NCI-H2171 (cell line): ENCODE results near the gene NTN1.
"Not testable (repeated sequence)": the region's sequence is repeated elsewhere in the genome, so short reads cannot be mapped to it uniquely, and the experiment has no call there.

Source experiments
- DNase-seq: peaks from one replicate; lab custom pipeline; 2025; lab: John Stamatoyannopoulos, UW

NTN1 gene

DNA sequence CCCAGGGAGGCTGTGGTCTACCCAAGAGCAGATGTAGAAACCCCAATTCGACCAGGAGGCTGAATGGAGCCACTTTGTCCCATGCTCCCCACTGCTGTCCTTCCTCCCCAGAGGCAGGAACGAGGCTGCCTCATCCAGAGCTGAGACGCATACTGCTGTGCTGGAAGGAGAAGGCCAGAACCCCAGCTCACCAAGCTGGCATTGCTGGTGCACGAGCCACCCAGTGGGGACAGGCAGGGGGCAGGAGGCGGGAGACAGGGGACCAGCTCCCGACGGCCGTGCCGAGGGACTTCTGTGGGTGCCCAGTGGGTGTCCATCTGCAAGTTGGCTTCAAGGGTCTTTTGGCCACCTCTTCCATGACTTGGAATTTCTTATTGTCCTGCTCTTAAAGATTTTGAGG lies 66.6 kb downstream of the NTN1 start:
- no peak for DNase-seq

DNA sequence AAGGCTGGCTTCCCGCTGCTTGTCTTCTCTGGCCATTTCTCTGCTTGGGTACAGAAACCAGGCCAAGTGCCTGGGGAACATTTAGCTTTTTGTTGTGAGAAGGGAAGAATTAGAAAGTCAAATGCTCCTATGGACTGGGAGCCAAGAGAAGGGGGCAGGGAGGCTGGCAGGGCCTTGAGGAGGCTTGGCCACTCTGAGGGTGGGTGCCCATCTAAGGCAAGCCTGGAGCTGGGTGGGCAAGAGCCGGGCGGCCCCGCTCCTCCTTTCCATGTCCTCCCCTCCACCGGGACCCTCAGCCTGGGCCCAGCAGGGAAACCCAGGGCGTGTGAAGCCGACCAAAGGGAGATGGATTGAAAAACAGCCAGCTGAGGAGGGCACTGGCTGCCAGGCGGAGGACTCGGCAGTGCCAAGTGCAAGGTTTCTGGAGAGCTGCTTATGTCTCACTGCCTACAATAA lies 69.4 kb downstream of the NTN1 start:
- no peak for DNase-seq

DNA sequence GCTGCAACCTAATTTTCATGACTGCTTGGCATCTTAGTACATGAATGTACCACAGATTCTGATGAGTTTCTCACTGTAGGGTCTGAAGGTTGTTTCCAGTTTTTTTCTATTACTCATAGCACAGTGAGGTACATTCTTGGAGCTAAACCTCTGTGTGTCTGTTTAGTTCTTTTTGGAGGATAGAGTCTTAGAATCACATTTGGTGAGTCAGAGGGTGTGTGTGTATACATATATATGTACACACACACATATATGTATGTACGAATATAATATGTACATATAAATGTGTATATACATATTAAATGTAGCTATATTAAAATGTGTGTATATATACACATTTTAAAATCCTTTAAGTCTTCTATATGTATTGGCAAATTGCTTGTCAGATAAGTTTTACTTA lies 72.9 kb downstream of the NTN1 start:
- DNase-seq: no peak

DNA sequence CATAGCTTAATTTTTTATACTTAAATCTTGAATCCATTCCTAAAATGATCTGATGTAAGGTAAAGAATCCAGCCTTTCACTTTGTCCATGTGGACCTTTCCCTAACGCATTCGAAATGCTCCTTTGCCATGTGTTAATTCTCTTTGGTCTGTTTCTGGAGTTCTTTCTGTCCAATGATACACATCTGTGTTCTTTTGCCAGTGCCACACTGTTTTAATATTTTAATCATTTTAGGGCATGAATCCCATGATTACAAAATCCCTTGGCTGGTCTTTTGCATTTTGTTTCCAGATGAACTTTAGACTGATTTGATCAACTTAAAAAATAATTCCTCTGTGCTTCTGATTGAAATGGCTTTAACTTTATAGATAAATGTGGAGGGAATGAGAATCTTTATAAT lies 74.1 kb downstream of the NTN1 start:
- no peak for DNase-seq

DNA sequence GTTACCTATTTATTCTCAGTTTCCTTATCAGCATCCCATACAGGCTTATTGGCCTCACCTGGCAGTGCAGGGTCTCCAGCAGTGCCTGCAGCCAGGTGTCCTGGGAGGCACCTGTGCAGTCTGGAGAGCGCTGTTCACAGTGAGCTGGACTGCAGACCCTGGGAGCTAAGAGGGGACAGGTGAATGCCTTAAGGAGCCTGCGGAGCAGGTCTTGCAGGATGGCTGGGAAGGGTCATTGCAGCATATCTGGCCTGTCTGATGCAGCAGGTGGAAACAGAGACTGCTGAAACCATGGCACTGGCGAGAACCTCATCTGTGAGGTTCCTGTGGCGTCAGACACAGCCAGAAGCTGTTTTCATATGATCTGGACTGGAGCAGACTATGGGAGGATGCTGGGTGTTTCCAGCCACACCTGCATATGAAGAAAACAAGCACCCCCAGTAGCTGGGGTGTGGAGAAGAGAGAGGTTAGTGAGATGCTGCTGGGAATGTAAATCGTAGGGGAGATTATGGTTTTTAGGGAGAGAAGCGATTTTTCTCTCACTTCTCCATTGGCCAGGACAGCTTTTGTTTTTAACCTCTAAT lies 77.0 kb downstream of the NTN1 start:
- DNase-seq: no peak

DNA sequence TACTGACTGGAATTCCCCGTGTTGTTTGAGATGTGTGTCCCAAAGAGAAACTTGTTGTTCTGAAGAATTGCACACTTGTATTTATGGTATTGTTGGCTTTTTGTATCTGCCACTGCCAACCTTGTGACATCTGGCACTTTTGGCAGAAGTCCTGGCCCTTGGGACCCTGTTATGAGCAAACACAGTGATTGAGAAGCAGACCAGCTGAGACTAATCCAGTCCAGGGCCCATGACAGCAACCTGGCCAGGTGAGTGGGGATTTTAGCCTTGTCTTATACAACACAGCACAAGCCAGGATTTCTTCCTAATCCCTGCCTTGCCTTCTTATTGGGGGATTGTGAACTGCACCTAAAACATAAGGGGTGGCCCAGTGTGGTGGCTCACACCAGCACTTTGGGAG lies 80.0 kb downstream of the NTN1 start:
- no peak for DNase-seq

DNA sequence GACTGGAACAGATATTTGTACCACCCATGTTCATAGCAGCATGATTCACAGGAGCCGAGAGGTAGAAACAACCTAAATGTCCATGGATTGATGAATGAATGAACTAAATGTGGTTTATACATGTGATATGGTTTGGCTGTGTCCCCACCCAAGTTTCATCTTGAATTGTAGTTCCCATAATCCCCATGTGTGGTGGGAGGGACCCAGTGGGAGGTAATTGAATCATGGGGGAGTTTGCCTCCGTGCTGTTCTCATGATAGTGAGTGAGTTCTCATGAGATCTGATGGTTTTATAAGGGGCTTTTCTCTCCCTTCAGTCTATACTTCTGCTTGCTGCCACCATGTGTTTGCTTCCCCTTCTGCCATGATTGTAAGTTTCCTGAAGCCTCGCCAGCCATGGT lies 81.9 kb downstream of the NTN1 start:
- not testable (repeated sequence) for DNase-seq

DNA sequence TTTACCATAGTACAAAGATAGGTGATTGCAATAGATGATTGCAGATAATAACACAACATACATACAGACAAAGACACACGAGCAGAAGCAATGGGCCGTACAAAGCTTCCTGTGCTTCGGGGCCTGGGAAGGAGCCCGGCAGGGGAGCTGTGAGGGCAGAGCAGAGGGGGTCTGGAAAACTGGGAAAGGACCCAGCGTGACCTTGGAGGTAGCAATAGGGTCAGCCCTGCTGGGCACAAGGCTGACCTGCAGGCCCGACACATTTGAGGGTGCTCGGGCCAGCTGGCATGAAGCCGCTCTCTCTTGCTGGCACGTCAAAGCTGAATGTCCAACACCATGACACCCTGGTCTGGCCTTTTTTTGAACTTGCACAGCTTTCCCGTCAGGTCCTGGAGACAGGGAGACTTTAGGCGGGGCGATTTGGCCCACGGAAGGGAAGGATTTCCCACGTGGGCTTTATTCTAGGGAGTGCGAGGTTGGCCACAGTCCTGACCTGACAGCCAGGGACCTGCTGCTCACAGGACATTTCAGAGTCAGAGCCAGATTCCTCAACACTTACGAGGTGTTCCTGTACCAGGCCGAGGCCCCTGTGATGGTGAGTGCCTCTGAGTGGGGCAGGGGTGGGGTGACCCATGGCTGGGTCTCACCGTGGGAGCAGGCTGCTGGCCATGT lies 83.2 kb downstream of the NTN1 start:
- no peak for DNase-seq

DNA sequence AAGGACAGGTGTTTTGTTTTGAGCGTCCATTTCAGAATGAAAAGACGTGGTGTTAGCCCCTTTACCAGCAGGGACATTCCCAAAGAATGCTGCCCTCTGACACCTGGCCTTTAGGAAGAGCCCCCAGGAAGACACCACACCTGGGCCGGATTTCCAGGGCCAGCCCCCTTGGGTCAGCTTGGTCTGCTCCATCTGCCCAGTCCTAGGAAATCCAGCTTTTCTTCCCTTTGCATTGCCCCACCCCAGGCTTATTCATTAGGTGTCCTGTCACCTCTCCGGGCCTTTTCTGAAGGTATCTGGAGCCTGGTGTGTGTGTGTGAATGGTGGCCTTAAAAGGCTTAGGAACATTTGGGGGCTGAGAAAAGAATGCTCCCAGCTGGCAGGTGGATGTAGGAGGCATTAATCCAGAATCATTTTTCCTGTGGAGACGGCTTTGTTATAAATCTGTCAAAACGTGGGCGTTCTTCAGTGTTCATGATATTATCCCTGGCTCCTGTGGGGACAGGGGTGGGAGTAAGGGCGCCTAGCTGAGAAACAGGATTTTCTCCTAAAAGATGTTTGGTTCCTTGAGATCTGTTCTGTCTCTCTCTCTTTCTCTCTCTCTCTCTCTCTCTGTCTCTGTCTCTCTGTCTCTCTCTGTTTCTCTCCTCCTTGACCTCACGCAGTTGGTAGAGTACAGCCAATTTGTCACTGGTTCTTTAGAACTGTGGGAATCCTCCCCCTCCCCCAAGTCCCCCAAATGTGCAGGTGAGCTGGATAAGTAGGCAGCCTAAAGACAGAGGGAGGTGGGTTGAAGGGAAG lies 84.0 kb downstream of the NTN1 start:
- no peak for DNase-seq

DNA sequence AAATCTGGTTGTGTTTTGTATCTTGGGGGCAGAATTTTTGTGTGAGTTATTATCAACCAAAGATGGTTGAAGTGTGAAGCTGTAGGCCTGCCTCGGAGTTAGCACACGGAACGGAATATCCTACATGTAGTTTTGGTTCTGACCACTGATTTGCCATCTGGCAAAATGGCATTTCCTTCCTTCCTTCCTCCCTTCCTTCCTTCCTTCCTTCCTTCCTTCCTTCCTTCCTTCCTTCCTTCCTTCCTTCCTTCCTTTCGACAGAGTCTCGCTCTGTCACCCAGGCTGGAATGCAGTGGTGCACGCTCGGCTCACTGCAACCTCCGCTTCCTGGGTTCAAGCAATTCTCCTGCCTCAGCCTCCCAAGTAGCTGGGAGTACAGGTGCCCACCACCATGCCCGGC lies 85.0 kb downstream of the NTN1 start:
- DNase-seq: not testable (repeated sequence)

DNA sequence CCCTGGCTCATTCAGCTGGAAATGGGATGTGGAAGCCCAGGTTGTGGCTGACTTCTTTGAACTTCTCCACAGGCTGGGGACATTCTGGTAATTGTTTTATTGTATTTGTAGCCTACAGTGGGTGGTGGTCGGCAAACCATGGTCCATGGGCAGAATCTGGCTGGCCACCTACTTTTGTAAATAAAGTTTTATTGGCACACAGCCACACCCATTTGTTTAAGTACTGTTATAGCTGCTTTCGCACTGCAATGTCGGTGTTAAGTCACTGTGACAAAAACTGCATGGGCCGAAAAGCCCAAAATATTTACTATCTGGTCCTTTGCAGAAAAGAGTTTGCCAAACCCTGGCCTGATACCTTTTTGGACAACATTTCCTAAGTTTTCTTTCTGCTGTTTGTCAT lies 86.2 kb downstream of the NTN1 start:
- no peak for DNase-seq

DNA sequence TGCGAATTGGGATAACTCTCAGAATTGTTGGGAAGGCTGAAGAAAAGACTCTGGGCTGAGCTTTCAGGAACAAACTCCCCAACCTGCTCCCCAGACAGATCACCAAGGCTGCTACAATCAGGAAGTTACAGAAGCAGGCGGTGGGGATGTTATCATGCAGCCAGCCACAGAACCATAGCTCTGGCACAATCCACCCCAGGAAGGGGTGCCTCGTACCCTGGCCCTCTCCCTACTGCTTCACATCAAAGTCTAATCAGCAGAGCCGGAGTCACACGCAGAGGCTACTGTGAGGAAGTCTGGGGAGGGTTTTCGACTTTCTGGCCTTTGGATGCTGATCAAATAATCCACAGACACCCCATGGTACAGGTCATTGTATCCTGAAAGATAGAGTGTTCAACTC lies 86.8 kb downstream of the NTN1 start:
- DNase-seq: no peak

DNA sequence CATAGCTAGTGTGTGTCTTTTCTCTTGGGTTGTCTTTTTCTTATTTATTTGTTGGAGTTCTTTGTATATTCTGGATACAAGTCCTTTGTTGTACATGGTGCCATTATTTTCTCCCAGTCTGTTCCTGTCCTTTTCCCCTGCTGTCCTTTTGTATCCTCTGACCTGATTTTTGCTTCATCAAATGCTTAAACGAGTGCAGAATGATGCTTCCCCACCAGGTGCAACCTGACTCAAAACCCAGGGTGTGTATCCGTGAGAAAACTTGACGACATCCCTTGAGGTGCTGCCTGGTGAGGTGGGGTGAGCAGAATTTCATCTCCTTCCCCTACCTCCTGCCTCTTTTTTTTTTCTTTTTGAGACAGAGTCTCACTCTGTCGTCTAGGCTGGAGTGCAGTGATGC lies 88.6 kb downstream of the NTN1 start:
- no peak for DNase-seq

DNA sequence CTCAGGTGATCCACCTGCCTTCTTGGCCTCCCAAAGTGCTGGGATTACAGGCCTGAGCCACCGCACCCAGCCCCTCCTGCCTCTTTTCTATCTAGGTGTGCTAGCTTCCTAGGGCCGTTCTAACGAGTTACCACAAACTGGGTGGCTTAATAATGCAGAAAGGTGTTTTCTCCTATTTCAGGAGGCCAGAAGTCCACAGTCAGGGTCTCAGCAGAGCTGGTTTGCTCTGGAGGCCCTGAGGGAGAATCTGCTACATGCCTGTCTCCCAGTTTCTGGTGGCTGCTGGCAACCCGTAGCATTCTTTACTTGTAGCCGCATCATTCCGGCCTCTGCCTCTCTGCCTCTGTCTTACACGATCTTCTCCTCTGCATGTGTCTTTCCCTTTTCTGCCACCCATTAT lies 89.2 kb downstream of the NTN1 start:
- DNase-seq: no peak

DNA sequence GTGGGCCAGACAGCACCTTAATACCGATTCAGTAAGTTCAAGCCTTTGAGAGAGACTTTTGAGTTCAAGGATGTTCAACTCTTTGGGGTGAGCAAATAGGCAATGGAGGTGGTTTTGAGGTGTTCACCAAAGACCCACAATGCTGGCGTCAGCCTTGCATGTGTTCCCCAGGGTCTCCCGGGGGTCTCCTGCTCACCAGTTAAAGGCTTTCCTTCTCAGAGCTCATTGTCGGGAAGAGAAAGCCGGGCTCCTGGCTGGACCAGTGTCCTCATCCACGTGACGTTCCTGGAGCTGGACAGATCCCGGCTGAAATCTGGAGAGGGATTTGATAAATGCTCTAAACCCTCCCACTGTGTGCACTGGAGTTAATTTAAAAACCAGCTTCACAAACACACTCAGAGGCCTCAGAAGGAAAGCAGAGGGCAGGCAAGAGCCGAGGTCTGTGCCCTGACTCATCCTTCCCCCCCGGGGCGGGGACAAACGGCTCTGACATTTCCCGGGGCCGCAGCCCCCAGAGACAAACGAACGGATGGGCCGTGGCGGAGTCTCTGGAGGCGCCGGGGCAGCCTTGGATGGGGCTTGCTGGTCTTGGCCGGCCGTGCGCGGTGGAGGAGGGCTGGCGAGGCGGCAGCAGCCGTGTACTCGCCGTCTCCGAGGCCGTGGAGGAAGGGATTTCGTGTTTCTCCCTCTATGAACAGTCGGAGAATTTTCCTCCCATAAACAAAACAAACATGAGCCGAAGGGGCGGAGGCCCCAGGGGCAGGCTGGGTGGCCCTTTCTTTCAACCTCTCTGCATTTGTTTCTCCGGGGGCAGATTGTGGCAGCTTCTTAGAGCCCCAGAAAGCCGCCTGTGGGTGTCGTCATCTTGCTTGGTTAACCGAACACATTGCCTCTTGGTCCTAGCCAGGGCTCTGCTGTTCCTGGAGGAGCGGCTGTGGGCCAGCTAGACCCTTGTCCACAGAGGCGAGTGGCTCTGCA lies 94.2 kb downstream of the NTN1 start:
- no peak for DNase-seq

DNA sequence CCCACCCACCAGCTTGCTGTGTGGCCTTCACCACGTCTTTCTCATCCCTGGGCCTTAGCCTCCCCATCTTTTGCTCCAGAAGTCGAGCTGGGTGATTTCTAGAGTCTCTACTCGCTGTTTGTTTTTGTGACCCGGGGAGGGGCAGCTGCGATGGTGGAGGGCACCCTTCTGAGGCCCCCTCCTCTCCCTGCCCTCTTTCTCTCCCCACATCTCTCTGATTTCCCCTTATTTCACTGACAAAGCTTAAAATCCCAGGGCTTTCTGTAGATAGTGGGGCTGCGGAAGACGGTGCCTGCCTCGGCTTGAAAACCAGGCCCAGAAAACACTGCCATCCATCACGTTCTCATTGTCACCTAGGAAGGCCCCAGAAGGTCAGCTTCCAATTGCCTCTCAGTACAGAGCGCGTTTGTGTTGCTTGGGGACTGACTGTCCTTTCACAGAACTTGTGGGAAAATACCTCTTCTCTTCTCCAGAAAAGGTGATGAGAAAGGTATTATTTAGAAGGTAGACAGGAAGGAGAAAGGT lies 95.1 kb downstream of the NTN1 start:
- no peak for DNase-seq

DNA sequence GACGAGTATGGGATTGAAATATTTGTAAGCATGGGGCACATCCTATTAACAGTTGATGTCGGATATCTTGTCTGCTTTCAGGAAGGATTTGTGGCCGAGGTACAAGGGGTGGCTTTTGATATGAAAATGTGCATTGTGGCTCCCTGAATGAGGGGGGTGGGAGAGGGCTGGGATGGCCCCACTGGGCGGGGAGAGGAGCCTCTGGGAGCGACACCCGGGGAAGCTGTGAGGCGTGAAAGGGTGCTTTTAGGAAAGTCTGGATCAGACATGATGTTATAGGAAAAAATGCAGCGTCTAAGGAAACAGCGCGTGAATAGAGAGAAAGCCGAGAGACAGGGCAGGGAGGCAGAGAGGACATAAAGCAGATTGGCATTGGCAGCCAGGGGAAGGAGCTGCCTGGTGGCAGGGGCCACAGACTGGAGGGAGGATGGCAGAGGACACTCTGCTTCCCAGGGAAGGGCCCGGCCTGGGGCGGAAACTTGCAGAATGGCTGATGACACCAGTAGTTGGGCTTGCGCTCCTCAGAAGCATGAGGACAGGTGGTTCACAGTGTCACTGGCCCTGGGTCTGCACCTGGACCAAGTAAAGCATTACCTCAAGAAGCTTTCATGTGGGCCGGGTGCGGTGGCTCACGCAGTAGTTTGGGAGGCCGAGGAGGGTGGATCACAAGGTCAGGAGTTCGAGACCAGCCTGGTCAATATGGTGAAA lies 95.7 kb downstream of the NTN1 start:
- DNase-seq: no peak

DNA sequence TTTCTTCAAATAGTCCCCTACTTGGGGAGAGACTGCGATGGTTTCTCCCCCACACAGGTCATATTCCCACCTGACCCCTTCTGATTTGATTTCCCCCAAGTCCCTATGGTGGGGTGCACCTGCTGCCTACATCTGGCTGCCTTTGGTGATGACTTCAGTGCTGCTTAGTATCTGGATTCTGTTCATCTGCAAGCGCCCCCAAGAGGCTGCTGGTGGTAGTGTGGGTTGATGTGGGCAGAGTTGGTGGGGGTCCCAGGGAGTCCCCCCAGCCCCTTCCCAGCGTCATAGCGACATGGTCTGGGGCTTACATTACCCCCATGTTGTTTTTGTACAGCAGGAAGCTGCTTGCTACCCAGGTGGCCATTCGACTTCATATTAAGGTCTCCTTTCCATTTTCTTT lies 99.2 kb downstream of the NTN1 start:
- DNase-seq: no peak

DNA sequence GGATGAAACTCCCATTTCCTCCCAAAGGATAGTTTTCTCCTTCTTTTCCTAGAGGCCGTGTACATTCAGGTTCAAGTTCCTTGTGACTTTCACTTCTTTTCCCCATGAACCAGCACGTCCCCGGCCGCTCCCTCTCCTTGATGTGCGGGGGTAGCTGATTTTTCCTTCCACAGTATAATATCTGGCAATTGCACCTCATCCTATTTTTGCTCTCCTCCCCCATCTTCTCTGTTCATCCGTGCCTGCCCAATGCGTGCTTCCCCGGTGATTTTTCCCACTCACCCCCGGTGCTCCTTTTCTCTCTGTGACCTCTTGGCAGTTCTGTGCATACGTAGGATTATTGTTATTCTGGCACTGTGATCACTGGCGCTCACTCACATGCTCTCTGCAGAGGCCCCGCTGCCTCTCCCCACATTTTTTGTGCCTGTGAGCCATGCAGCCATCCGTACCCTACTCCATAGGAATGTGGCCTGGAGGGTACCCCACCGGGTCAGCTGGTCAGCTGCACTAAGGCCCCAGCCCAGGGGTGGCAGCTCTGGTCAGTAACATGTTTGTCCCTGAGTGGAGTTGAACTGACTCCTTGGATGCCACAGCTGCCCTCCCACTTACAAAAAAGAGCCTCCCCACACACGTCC lies 100.0 kb downstream of the NTN1 start:
- DNase-seq: no peak

DNA sequence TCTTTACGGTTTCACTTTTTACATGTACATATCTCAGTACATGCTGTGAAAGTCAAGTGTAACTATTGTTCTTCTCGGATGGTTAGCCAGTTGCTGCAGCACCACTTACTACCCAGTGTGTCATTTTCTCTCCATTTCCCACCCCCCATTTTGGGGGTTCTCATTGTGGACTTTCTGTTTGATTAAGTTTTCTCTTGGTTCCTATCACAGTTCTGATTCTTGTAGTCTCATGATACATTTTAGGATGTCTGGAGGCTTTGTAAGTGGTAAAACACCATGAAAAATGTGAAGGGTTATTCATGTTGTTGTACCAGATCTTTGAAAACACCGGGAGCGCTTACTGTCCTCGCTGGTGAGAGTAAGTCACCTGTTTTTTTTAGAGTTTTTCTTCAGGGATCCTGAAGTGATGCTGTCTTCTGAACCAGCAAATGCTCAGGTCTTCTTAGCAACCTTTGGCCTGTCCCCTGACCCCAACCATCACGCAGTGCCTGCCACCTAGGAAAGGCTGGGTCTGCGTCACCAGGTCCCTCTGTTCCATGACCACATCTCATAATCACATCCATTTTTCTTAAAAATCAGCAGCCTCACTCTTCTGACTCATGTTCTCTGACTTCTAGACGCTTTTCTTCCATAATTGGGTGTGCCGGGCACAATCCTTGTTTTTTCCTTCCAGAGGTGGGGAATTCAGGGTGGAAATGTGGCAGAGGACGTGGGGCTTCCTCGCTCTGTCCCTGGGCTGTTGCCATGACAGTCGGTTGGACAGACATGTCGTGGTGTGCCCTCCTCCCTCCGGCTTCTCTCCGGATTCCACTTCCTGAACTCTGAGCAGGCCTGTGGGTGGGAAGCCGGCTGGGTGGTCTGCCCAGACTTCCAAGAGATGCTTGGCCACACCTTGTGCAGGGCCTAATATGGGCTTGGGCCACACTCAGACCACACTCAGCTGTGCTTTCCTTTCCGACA lies 102.6 kb downstream of the NTN1 start:
- DNase-seq: no peak
